ENCODE results near the gene BFSP2. TPM values are rescaled to one million over a fixed set of nuclear protein-coding genes. Genes with fewer than 3 reads are reported as not detected.
"Not testable (repeated sequence)": the region's sequence is repeated elsewhere in the genome, so short reads cannot be mapped to it uniquely, and the experiment has no call there.

The BFSP2 gene
- total and polyA plus RNA-seq, 4 donors = 0.14 to 0.35 TPM; not detected in 2

GRCh38 chr3:133521946-133522345 is 122.1 kb downstream of the BFSP2 start:
- ATAC-seq (ENCODE audit: insufficient read depth, low FRiP score) (no peak), DNase-seq (no peak)
- H3K4me3 ChIP-seq = no peak overlapping the region
- WGBS, 2 donors = 52 to 53% methylated on average over 5 of the region's 5 CpGs
- H3K9me3 ChIP-seq (ENCODE audit: control insufficient read depth in 4 of 4, insufficient read depth in 3 of 4, low read length in 3 of 4) = no peaks in the 10 kb centered on the region
- H3K4me1 ChIP-seq (ENCODE audit: control insufficient read depth in 5 of 5, insufficient read depth in 5 of 5, low read length in 5 of 5) = no peaks in the 10 kb centered on the region
- H3K27ac ChIP-seq (ENCODE audit: low read depth in 1 of 2, low read length in 1 of 2) = no peak overlapping the region
- H3K27me3 ChIP-seq (ENCODE audit: control insufficient read depth in 3 of 3, insufficient read depth in 3 of 3, low read length in 2 of 3) = no peaks in the 10 kb centered on the region
- no peaks in the 10 kb centered on the region for H3K36me3 ChIP-seq (ENCODE audit: control insufficient read depth in 4 of 4, insufficient read depth in 4 of 4, low read length in 4 of 4)
- H3K9ac ChIP-seq (ENCODE audit: insufficient read depth in 1 of 2, low read length in 2 of 2) = no peak overlapping the region
- no peak for TF ChIP-seq CTCF (IDR thresholded peaks at IDR 0.05; ENCODE audit: control extremely low read depth, extremely low read depth)

GRCh38 chr3:133523758-133524157 is 123.9 kb downstream of the BFSP2 start:
- H3K27me3 ChIP-seq (ENCODE audit: control insufficient read depth in 3 of 3, insufficient read depth in 3 of 3, low read length in 2 of 3); H3K9me3 ChIP-seq (ENCODE audit: control insufficient read depth in 4 of 4, insufficient read depth in 3 of 4, low read length in 3 of 4); H3K9ac ChIP-seq (ENCODE audit: insufficient read depth in 1 of 2, low read length in 2 of 2); DNase-seq; ATAC-seq (ENCODE audit: insufficient read depth, low FRiP score); H3K4me3 ChIP-seq; H3K36me3 ChIP-seq (ENCODE audit: control insufficient read depth in 4 of 4, insufficient read depth in 4 of 4, low read length in 4 of 4); H3K4me1 ChIP-seq (ENCODE audit: control insufficient read depth in 5 of 5, insufficient read depth in 5 of 5, low read length in 5 of 5); H3K27ac ChIP-seq (ENCODE audit: low read depth in 1 of 2, low read length in 1 of 2): not testable (repeated sequence)
- 31% methylated on average over 3 of the region's 3 CpGs for WGBS, 2 donors

Other genes with a start within 250 kb of the BFSP2 start
- 100 to 1,000 TPM; 122 to 138 TPM for gene CDV3, start 173.6 kb downstream of the BFSP2 start, total RNA-seq
- 10 to 100 TPM; 50.5 to 87.0 TPM for gene CDV3, start 173.6 kb downstream of the BFSP2 start, polyA plus RNA-seq

Measured in lung (tissue), 12 donors.